GM12892 (cell line): ENCODE measurements around the gene TMEM151A.

Source experiments
- POLR2A ChIP-seq: IDR thresholded peaks from 2 replicates; pipeline ENCODE4 v1.6.1; 2011; ENCODE audit warnings: low read depth, low read length, control low read depth
- POLR2AphosphoS5 ChIP-seq: IDR thresholded peaks from 2 replicates; pipeline ENCODE4 v1.6.1; 2011; ENCODE audit warnings: low read depth, low read length, control low read depth
- TAF1 ChIP-seq: IDR thresholded peaks from 2 replicates; pipeline ENCODE4 v1.6.1; 2011; ENCODE audit warnings: low read depth, mild to moderate bottlenecking, control low read depth, low read length, borderline replicate concordance

DNA sequence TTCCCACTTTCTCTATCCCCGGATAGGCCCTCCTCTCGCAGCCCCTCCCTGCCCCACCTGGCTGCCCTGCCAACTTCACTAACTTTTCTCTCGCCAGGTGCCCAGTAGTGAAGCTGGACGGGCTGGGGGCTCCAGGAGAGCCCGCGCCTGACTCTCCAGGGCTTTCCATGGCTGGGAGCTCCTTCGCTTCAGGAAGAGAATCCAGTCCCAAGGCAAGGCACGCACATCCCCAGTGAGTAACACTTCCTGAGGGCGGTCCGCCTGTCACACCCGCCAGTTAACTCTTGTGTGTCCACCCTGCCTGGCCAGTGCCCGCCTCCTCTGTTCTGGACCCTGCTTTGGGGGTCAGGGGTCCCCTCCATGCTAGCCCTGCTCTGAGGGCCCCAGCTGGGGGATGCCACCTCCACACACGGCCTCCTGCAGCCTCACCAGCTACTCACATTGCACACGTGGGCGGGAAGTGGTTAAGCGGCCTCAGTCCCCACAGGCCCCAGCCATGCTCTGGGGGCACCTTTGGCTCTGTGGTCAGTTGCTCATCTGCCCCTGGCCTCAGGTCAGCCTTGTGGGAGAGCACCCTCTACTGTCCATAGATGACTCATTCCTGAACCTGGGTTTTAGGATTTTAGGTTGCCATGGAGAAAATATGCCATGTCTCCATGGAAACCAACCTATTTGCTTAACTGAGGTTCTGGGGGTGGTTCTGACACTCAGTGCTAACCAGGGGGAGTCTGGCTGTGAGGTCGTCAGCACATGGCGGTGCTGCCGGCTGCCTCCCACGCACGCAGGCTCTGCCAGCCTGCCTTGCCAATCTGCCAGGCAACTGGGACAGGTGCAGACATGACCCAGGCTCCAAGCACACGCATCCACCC lies 44.8 kb downstream of the TMEM151A start, which contains the start of gene RIN1:
- TF ChIP-seq POLR2A (peak; percentile 38; the same call in 1 of the 2 replicates), POLR2AphosphoS5 (peak; percentile 64), TAF1 (no peak)
